ENCODE results near the gene FRMPD1.

The FRMPD1 gene

GRCh38 chr9:37636511-37637448 lies 14.0 kb upstream of the FRMPD1 start:
- no peak for DNase-seq

GRCh38 chr9:37639109-37639762 lies 11.5 kb upstream of the FRMPD1 start:
- DNase-seq: no peak

DNA sequence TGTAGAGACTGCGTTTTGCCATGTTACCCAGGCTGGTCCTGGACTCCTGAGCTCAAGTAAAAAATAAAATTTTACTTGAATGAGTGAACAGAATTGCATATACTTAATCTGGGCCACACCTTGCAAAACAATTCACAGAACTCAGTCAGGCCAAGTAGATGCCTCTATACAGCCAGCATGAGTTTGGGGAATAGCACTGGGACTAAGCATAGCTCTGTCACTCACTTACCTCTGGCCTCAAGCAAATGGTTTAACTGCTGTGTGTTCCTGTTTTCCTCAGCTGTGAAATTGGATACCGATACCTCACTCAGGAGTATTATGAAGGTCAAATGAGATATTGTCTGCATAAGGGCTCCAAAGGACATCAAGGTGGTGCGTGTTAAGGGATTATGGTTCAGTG lies 10.9 kb upstream of the FRMPD1 start:
- DNase-seq: no peak

- no peak for DNase-seq
Observed at GRCh38 chr9:37640246-37640645, 10.5 kb upstream of the FRMPD1 start.

- DNase-seq: no peak
Observed at GRCh38 chr9:37641331-37641730, 9.4 kb upstream of the FRMPD1 start.

DNA sequence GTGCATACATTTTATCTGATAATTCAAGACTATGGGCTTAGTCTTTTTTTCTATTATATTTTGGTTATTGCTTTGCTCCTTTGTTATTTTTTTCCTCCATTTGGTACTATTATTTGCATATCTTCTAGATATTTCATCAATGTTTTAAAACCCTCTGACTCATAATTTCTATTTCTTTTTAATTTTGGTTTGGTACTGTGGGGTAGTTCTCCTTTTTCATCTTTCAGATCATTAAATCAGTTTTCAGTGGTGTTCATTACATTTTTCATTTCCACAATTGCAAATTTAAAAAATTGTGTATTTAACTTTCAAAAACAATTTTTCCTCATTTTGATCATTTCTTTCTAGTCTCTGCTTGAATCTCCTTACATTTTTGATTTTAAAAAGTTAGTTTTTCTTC lies 7.5 kb upstream of the FRMPD1 start:
- no peak for DNase-seq

DNA sequence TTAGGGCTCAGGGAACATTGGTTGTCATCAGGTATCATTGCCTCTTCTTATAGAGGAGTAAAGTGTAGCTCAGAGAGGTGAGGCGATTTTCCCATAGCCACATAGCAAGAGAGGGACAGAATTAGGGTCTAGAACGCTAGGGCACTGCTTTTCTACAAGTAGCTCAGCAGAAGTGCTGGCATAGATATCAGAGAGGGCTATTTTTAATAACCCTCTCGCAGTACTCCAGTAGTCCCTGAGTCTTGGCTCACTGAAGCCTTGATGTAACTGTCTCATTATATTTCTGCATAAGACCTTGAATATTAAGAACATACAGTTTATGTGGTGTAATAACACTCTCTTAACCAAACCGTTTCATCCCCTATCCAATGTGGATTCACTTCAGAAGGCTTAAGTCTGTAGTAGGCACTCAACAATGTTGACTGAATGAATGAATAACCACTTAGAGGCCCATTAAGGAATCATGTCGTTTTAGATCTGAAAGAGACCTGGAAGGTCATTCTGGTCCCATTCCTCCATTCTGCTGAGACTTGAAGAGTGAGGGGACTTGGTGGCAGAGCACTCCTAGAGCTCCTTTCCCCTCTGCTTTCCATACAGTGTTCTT lies 4.7 kb upstream of the FRMPD1 start:
- DNase-seq: no peak

- no peak for DNase-seq
Observed at GRCh38 chr9:37650299-37650872, 368 bp upstream of the FRMPD1 start.

DNA sequence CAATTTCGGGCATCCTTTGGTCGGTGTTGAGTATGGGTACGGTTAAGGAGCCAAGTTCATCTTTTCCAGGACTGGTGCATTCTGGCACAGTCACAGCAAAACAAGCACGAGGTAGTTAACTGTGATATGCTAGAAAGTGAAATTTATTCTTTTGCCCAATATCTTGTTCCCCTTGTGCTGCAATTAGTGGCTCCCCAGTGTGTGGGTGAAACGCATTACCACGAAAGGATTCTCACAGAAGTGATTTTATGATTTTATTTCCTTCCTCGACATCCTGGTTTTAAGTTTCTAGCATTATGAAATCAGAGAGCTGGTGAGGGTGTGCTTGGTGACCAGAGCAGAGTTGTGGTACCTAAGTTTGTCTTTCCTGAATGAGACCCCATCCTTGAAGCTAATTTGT lies 1.5 kb downstream of the FRMPD1 start:
- DNase-seq: no peak

DNA sequence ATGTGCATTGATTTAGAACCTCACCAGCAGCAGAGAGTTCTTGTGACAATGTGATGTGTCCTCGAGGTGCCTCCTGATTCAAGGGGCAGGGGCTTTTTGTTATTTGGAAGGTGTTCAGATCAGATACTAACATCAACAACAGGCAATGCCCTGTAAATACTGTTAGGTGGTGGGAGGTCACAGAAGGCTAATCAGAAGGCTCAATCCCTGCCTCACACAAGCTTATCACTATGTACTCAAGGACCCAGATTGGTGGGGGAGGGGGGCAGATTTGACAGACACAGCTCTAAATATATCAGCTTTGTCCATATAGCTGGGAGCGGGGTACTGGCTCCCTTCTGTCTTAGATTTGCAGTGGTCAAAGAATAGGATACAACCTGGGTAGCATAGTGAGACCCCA lies 2.6 kb downstream of the FRMPD1 start:
- DNase-seq: no peak

GRCh38 chr9:37656936-37657335 lies 6.2 kb downstream of the FRMPD1 start:
- no peak for DNase-seq

GRCh38 chr9:37660691-37661090 lies 9.9 kb downstream of the FRMPD1 start:
- no peak for DNase-seq

- no peak for DNase-seq
Observed at GRCh38 chr9:37663926-37664325, 13.2 kb downstream of the FRMPD1 start.

DNA sequence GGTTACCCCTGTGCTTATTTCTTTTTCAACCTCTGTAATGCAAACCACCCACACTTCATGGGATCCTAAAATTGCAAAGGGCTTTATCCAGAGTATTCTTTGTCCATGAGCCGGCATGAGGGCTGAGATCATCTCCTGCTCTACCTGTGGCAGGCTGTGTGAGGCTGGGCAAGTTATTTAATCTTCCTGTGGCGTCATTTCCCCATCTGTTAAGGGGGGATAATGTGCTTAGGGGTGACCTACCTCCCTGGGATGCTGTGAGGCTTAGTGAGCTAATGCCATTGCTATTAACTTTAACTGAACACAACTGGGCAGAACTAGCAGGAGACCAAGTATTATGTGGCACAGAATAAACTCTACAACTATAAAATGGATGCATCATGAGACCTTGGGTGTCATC lies 17.0 kb downstream of the FRMPD1 start:
- DNase-seq: no peak

GRCh38 chr9:37668116-37668601 lies 17.4 kb downstream of the FRMPD1 start:
- DNase-seq: no peak

GRCh38 chr9:37669232-37669631 lies 18.5 kb downstream of the FRMPD1 start:
- no peak for DNase-seq

- no peak for DNase-seq
Observed at GRCh38 chr9:37675661-37676060, 24.9 kb downstream of the FRMPD1 start.

GRCh38 chr9:37676411-37676830 lies 25.7 kb downstream of the FRMPD1 start:
- DNase-seq: peak; percentile 54 to 78

DNA sequence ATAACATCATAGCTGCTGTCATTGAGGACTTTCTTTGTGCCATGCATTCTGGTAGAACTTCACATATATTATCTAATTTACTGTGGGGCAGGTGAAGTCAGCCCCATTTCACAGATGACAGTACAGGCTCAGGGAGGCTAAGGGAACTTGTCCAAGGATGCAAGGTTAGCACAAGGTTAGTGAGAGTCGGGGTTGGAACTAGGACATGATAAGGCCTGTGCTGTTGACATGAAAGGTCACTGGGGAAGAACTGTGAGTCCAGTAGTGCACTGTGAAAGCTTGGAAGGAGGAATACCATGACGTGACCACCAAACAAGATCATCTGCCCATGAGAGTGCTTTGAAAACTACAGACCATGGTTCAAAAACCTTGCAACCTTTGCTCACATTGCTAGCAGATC lies 26.7 kb downstream of the FRMPD1 start:
- no peak for DNase-seq

DNA sequence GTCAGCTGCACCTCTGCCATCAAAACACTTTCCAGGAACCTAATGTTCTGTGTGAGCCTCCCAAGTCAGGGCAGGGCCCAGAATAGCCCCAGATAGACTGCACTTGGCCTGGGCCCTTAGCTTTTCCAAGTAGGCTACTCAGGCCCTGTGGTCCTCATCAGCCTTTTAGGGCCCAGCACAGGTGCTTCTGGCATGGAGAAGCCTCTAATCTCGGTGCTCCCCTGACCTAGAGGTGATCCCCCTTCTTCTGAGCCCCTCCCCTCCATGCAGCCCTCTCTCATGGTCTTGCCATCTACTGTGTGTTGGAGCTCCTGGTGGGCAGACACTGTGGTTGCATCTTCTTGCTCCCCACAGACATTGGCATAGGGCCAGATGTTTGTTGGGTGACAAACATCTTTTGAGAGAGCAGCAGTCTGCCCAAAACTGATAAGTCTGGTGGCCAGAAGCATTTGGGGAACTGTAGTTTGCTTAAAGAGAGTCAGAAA lies 28.1 kb downstream of the FRMPD1 start:
- DNase-seq: no peak

DNA sequence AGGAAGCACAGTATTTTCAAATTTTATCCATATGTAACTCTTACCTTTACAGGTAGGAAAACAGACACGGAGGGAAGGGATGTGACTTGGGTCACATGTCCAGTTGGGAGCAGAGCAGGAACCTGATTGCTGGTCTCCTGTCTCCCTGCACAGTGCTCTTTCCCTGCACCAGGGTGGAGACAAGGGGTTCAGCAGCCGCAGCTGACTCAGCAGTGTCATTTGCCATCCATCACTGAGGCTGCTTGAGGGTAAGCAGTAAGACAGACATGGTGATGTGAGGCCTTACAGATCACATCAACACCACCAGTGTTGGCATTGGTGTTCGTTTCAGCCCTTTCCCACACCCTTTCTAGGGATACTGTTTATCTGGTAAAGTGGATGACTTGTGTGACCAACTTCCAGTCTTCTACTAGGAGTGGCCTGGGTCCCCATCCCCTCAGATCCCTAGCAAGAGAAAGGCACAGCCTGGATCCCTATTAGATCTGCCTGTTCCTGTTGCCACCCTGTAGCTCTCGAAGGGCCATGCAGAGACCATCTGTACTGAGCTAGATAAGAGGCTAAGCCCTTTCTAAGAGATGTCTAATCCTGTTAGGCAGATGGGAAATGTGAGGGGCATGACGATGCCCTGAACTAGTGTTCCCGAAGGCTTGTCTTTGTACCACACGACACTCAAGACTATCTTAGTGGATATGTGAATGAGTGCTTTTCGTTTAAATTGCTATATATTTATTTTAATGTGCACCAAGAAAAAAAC lies 29.1 kb downstream of the FRMPD1 start:
- no peak for DNase-seq

- no peak for DNase-seq
Observed at GRCh38 chr9:37682951-37683350, 32.2 kb downstream of the FRMPD1 start.
